ENCODE results near the gene HEBP1.
A peak's percentile ranks its signal among the peaks of the same experiment; 100 is the strongest.

The HEBP1 gene

DNA sequence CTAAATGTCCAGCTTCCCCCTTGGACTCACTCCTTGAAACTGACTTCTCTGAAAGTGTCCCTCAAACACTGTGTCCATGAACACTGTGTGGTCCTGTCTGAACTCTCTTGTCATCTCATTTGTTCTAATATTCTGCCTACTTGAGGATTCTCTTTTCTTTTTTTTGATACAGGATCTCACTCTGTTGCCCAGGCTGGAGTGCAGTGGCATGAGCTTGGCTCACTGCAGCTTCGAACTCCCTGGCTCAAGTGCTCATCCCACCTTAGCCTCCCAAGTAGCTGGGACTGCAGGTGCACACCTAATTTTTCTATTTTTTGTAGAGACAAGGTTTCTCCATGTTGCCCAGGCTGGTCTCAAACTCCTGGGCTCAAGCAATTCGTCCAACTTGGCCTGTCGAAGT is 4.9 kb upstream of the HEBP1 start:
- DNase-seq (ENCODE audit: insufficient read length, low spot score), result no peak
- TF ChIP-seq, protein P1, sequence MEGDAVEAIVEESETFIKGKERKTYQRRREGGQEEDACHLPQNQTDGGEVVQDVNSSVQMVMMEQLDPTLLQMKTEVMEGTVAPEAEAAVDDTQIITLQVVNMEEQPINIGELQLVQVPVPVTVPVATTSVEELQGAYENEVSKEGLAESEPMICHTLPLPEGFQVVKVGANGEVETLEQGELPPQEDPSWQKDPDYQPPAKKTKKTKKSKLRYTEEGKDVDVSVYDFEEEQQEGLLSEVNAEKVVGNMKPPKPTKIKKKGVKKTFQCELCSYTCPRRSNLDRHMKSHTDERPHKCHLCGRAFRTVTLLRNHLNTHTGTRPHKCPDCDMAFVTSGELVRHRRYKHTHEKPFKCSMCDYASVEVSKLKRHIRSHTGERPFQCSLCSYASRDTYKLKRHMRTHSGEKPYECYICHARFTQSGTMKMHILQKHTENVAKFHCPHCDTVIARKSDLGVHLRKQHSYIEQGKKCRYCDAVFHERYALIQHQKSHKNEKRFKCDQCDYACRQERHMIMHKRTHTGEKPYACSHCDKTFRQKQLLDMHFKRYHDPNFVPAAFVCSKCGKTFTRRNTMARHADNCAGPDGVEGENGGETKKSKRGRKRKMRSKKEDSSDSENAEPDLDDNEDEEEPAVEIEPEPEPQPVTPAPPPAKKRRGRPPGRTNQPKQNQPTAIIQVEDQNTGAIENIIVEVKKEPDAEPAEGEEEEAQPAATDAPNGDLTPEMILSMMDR (IDR thresholded peaks at IDR 0.05; ENCODE audit: insufficient read depth, missing control alignments), result no peak
- no peak for FAIRE-seq

DNA sequence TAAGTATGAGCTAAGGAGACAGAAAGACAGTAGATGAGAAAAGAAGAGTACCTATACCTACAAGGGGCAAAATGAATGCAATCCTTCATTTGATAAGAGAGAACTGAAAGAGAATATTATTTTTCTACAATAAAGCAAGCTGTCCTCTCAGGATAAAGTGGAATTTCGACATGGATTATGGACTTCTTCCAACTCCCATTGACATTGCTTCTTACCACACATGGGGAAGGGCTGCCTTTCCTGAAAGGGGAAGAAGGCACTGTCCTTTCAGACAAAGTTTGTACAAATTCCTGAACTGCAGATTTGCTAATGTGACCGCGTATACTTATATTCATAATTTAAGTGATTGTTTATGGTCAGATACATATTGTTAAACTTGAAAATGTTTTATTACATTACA is 4.3 kb upstream of the HEBP1 start:
- no peak for FAIRE-seq
- TF ChIP-seq, protein P1 (IDR thresholded peaks at IDR 0.05; ENCODE audit: insufficient read depth, missing control alignments), result no peak
- DNase-seq (ENCODE audit: insufficient read length, low spot score), result no peak

DNA sequence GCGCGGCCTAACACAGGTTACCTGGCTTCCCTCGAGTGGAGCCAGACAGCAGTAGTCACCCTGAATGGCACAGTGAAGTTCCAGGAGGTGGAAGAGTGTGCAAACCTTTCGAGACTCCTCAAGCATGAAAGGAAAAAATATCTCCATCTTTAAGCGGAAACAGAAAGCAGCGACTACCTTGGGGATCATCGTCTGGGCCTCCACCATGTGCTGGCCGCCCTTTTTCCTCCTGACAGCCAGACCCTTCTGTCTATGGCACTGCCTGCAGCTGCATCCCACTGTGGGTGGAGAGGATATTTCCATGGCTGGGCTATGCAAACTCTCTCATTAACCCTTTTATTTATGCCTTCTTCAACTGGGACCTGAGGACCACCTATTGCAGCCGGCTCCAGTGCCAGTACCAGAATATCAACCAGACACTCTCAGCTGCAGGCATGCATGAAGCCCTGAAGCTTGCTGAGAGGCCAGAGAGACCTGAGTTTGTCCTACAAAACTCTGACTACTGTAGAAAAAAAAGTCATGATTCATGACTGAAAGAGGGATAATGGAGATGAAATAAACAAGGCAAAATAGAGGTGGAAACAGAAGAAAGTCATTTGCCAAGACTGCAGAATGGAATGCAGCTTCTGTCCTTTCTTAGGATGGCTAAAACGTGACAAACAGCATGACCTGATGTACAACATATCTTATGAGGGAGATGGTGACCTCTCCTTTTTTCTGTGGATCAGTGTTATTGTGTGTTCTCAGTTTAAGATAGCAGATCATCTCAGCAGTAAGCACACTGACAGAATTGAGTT is 2.4 kb upstream of the HEBP1 start:
- DNase-seq (ENCODE audit: insufficient read length, low spot score) (no peak), FAIRE-seq (no peak)
- TF ChIP-seq, protein P1 (IDR thresholded peaks at IDR 0.05; ENCODE audit: insufficient read depth, missing control alignments), result no peak

DNA sequence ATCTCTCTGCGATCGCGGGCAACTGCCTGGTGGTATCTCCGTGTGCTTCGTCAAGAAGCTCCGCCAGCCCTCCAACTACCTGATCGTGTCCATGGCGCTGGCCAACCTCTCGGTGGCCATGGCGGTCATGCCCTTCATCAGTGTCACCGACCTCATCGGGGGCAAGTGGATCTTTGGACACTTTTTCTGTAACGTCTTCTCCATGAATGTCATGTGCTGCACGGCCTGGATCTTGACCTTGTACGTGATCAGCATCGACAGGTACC is 1.6 kb upstream of the HEBP1 start:
- DNase-seq (ENCODE audit: insufficient read length, low spot score) (no peak), FAIRE-seq (no peak)
- TF ChIP-seq, protein P1 (IDR thresholded peaks at IDR 0.05; ENCODE audit: insufficient read depth, missing control alignments), result no peak

DNA sequence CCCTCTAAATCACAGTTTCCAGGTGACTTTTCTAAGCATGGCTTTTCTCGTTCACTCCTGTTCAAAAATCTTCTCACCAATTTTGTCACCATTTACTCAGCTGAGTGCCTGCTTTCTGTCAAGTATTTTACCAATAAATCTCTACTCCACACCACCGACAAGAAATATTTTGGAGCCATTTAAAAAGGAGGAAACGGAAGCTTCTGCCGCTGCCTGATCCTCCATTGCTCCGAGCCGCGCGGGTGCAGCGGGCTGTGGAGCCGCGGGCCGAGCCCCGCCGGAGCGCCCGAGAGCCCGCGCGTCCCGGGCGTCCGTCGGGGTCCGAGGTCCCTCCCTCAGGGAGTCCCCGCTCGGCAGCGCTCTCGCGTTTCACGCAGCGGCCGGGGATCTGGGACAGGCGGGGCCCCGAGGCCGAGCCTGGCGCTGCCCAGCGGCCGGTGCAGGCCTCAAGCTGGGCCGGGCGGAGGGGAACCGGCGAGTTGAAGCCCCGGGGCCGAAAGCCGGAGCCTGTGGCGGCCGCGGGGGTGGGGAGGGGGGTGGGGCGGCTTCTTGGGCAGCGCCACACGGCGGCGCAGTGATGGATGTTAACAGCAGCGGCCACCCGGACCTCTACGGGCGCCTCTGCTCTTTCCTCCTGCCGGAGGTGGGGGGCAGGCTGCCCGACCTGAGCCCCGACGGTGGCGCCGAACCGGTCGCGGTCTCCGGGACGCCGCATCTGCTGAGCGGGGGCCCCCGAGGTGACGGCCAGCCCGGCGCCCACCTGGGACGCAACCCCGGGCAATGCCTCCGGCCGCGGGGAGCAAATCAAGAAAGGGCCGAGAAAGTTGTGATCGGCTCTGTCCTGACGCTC is 1.1 kb upstream of the HEBP1 start:
- TF ChIP-seq, protein P1 (IDR thresholded peaks at IDR 0.05; ENCODE audit: insufficient read depth, missing control alignments), result no peak
- no peak for FAIRE-seq
- peak; percentile 61 for DNase-seq (ENCODE audit: insufficient read length, low spot score)

DNA sequence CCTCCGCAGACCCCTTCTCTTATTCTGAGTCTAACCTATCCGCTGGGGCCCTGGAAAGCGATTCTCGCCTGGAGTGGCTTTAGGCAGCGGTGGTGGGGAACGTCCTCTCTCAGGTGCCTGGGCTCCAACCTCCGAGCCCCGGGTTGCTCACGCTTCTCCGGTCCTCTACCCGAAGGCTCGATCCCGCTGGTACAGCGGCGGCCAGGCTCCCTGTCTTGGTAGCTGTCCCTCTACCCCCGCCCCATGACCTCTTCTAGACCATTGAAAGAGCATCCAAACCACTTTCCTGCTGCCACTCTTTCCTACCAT is 505 bp upstream of the HEBP1 start:
- TF ChIP-seq, protein P1 (IDR thresholded peaks at IDR 0.05; ENCODE audit: insufficient read depth, missing control alignments), result no peak
- FAIRE-seq (no peak), DNase-seq (ENCODE audit: insufficient read length, low spot score) (no peak)

Measured in D721Med (cell line).